SK-N-SH (cell line): ENCODE results near the gene CHST15. TPM values are rescaled to one million over a fixed set of nuclear protein-coding genes. Genes with fewer than 3 reads are reported as not detected.

Source experiments
- CTCF ChIA-PET: fragments of 300-600, 350-600 bp; formaldehyde crosslinking; extraction: SDS; loops from one replicate; lab custom pipeline; 2021; lab: Yijun Ruan, JAX
- POLR2A ChIA-PET: fragments of 350-600 bp; sonication (Branson Sonifier 250); formaldehyde crosslinking; extraction: SDS; loops from one replicate; lab custom pipeline; 2020; ENCODE audit warnings: antibody characterized with exemption, inconsistent platforms; lab: Yijun Ruan, JAX
- DNase-seq: peaks from one replicate; pipeline ENCODE4 v3.0.0; 2012
- H2AFZ ChIP-seq: fragments of 200-600 bp; sonication (generic); 2 replicates; pipeline ENCODE4 v1.8.1; 2016; ENCODE audit warnings: antibody characterized with exemption, mild to moderate bottlenecking, low read depth
- H3F3A ChIP-seq: fragments of 200-600 bp; sonication (generic); replicated peaks from 2 replicates; pipeline ENCODE3; 2016; ENCODE audit warnings: antibody characterized with exemption, mild to moderate bottlenecking; ENCODE audit not compliant: insufficient read depth
- H3K27ac ChIP-seq, 2 experiments: fragments of 200-500 bp in 1 of 2; fragments of 200-600 bp in 1 of 2; sonication (Bioruptor generic) in 1 of 2; sonication (generic), shearing (Covaris generic) in 1 of 2; 2 replicates each; pipeline versions ENCODE4 v1.5.1 to v1.6.1; 2014 to 2016; ENCODE audit warnings: low read depth in 2 of 2, inconsistent platforms in 1 of 2, low read length in 1 of 2, mild to moderate bottlenecking in 1 of 2, mixed read lengths in 1 of 2
- H3K27me3 ChIP-seq: fragments of 200-600 bp; sonication (generic), shearing (Covaris generic); 2 replicates; pipeline ENCODE4 v1.6.1; 2016; ENCODE audit warnings: mixed run types; ENCODE audit not compliant: insufficient read depth
- H3K36me3 ChIP-seq, 2 experiments: fragments of 200-500 bp in 1 of 2; fragments of 200-600 bp in 1 of 2; sonication (Bioruptor generic) in 1 of 2; sonication (generic) in 1 of 2; replicated peaks in 1 of 2; 2 replicates each; pipeline versions ENCODE3 to v1.5.1; 2014 to 2016; ENCODE audit warnings: low read length in 1 of 2, mild to moderate bottlenecking in 1 of 2; ENCODE audit not compliant: insufficient read depth in 2 of 2, control insufficient read depth in 1 of 2
- H3K4me1 ChIP-seq, 2 experiments: fragments of 200-500 bp in 1 of 2; fragments of 200-600 bp in 1 of 2; sonication (Bioruptor generic) in 1 of 2; sonication (generic), shearing (Covaris generic) in 1 of 2; 2 replicates each; pipeline versions ENCODE4 v1.5.1 to v1.6.1; 2014 to 2016; ENCODE audit warnings: low read depth in 1 of 2, low read length in 1 of 2, mixed run types in 1 of 2; ENCODE audit not compliant: insufficient read depth in 2 of 2, control insufficient read depth in 1 of 2
- H3K4me2 ChIP-seq: fragments of 200-600 bp; sonication (generic), shearing (Covaris generic); 2 replicates; pipeline ENCODE4 v1.6.1; 2017; ENCODE audit warnings: mixed run types
- H3K4me3 ChIP-seq, 2 experiments: fragments of 200-500 bp in 1 of 2; fragments of 200-600 bp in 1 of 2; sonication (Bioruptor generic) in 1 of 2; sonication (generic), shearing (Covaris generic) in 1 of 2; 2 replicates each; pipeline versions ENCODE4 v1.5.1 to v1.8.1; 2014 to 2016; ENCODE audit warnings: low read depth in 2 of 2, inconsistent platforms in 1 of 2, low read length in 1 of 2, mild to moderate bottlenecking in 1 of 2, mixed read lengths in 1 of 2, moderate library complexity in 1 of 2
- H3K79me2 ChIP-seq: fragments of 200-600 bp; sonication (generic); 2 replicates; pipeline ENCODE4 v1.8.1; 2017; ENCODE audit warnings: mild to moderate bottlenecking; ENCODE audit not compliant: insufficient read depth
- H3K9ac ChIP-seq: fragments of 200-600 bp; sonication (generic); 2 replicates; pipeline ENCODE4 v1.6.1; 2017; ENCODE audit warnings: mixed run types
- H3K9me2 ChIP-seq: fragments of 200-600 bp; sonication (generic); 2 replicates; pipeline ENCODE4 v1.6.1; 2017; ENCODE audit warnings: mixed run types
- H3K9me3 ChIP-seq: fragments of 200-600 bp; sonication (generic); 2 replicates; pipeline ENCODE4 v1.6.1; 2017; ENCODE audit warnings: mixed run types, mild to moderate bottlenecking, moderate library complexity
- H4K20me1 ChIP-seq: fragments of 200-600 bp; sonication (generic); 2 replicates; pipeline ENCODE4 v1.6.1; 2017; ENCODE audit warnings: mild to moderate bottlenecking, mixed run types; ENCODE audit not compliant: insufficient read depth
- EZH2phosphoT487 ChIP-seq: fragments of 200-600 bp; sonication (generic); IDR thresholded peaks from 2 replicates; pipeline ENCODE4 v1.6.1; 2017; ENCODE audit warnings: low read depth, mixed run types, mild to moderate bottlenecking, antibody characterized with exemption, moderate library complexity, borderline replicate concordance
- FOSL2 ChIP-seq: IDR thresholded peaks from 2 replicates; pipeline ENCODE4 v1.4.0; 2012; ENCODE audit warnings: low read depth, mild to moderate bottlenecking, moderate library complexity, borderline replicate concordance
- IRF3 ChIP-seq: fragments of 150-350 bp; IDR thresholded peaks from 2 replicates; pipeline ENCODE4 v1.6.1; 2016; ENCODE audit warnings: mild to moderate bottlenecking, low read depth, low read length
- MAX ChIP-seq: IDR thresholded peaks from 2 replicates; pipeline ENCODE4 v1.4.0; 2012; ENCODE audit warnings: low read depth
- MEF2A ChIP-seq: IDR thresholded peaks from 2 replicates; pipeline ENCODE4 v1.4.0; 2012; ENCODE audit warnings: low read depth, borderline replicate concordance
- NFIC ChIP-seq: IDR thresholded peaks from 2 replicates; pipeline ENCODE4 v1.4.0; 2012; ENCODE audit warnings: borderline replicate concordance
- PBX3 ChIP-seq: IDR thresholded peaks from 2 replicates; pipeline ENCODE4; 2012
- RCOR1 ChIP-seq: fragments of 150-350 bp; IDR thresholded peaks from 2 replicates; pipeline ENCODE4 v1.6.1; 2017; ENCODE audit warnings: antibody characterized with exemption, low read length
- REST ChIP-seq: IDR thresholded peaks from 2 replicates; pipeline ENCODE4 v1.6.1; 2012; ENCODE audit warnings: mild to moderate bottlenecking, low read depth, low read length, moderate library complexity
- WGBS: methylation state at CpG from one replicate; pipeline ENCODE4 v1.1.6; 2017; ENCODE audit warnings: low lambda C conversion rate; 5-methylcytosine and 5-hydroxymethylcytosine counted together
- polyA plus RNA-seq, 3 experiments: library from polyadenylated mRNA; depleted of rRNA; stranded (reverse); fragments of >200 nt; gene quantifications; 2 replicates each; pipeline ENCODE4 v1.2.3, GENCODE V29; 2012

The CHST15 gene
- polyA plus RNA-seq, 1 of the 3 experiments (the other 2 are of a cell fraction): 0.02 TPM

- Histone ChIP-seq H3F3A (no peaks in the 10 kb centered on the region), H3K36me3 (no peaks in the 10 kb centered on the region), H3K4me2 (no peak overlapping the region), H3K4me1 (peaks cover 0 to 25% of the 10 kb centered on the region in 2 experiments; a peak in 2 of 4 replicates), H2AFZ (no peak overlapping the region), H3K4me3 (no peak overlapping the region), H3K27me3 (no peaks in the 10 kb centered on the region)
- no peak for DNase-seq
- WGBS: 30% methylated on average over 8 of the region's 12 CpGs
- POLR2A ChIA-PET: no interaction called here
- TF ChIP-seq MAX (no peak), NFIC (no peak), MEF2A (no peak), REST (no peak), IRF3 (no peak), RCOR1 (no peak), EZH2phosphoT487 (no peak), PBX3 (no peak), FOSL2 (no peak)
- TF ChIP-seq, all 33 proteins: peak for 0
- Histone ChIP-seq H3K27ac (no peak overlapping the region), H3K9ac (no peak overlapping the region), H3K79me2 (no peaks in the 10 kb centered on the region), H3K9me3 (no peaks in the 10 kb centered on the region), H3K9me2 (no peaks in the 10 kb centered on the region), H4K20me1 (no peaks in the 10 kb centered on the region)
- CTCF ChIA-PET: interaction anchor here (0.6 to 15.3 kb wide), 6 partner anchors 9 to 315 kb away, joined by 3 to 111 read pairs (median 3); no protein-coding TSS in a partner anchor
Observed at GRCh38 chr10:124075231-124075955, 18.0 kb downstream of the CHST15 start.
